ENCODE data around the gene BTBD6.
"Not testable (repeated sequence)": the region's sequence is repeated elsewhere in the genome, so short reads cannot be mapped to it uniquely, and the experiment has no call there.

Gene BTBD6

DNA sequence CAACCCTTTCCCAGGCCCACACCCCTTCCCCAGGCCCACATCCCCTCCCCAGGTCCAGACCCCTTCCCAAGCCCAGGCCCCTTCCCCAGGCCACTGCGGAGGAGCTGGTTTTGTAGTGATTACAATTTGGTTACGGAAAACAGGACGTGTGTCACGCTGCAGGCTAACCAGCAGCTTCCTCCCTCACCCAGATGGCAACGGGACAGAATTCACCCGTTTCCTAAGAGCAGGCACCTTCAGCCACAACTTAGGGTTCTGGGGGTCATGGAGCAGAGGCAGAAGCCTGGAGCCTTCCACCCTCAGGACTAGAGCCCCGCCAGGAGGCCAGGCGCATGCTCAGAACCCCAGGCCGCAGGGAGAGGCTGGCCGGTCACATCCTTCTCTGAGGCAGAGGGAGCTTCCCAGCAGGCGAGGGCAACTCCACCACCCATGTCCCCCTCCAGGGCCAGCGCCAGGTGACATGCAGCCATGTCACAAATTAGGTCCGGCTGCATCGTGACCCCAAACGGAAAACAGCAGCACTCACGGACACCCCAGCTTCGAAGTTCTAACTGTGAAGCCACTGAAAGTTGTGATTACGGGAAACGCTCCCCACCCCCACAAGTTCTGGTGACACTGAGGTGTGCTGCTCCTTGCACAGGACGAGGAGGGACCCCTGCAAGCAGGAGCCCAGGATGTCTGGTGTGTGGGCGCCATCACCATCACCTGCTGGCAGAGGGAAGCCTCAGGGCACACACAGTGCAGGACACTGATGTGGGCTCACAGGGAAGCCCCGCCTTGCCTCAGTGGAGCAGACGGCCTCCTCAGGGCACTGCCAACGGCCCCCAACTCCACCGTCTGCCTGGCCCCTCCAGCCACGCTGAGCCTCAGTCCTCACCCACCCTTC lies 44.7 kb downstream of the BTBD6 start:
- DNase-seq: no peak

- peak in 32 of 58 donors; percentile 7 to 72 (median 48) for DNase-seq
These were observed 45.8 kb downstream of the BTBD6 start for GRCh38 chr14:105294142-105294597.

GRCh38 chr14:105297311-105297710 lies 49.0 kb downstream of the BTBD6 start:
- not testable (repeated sequence) for DNase-seq

DNA sequence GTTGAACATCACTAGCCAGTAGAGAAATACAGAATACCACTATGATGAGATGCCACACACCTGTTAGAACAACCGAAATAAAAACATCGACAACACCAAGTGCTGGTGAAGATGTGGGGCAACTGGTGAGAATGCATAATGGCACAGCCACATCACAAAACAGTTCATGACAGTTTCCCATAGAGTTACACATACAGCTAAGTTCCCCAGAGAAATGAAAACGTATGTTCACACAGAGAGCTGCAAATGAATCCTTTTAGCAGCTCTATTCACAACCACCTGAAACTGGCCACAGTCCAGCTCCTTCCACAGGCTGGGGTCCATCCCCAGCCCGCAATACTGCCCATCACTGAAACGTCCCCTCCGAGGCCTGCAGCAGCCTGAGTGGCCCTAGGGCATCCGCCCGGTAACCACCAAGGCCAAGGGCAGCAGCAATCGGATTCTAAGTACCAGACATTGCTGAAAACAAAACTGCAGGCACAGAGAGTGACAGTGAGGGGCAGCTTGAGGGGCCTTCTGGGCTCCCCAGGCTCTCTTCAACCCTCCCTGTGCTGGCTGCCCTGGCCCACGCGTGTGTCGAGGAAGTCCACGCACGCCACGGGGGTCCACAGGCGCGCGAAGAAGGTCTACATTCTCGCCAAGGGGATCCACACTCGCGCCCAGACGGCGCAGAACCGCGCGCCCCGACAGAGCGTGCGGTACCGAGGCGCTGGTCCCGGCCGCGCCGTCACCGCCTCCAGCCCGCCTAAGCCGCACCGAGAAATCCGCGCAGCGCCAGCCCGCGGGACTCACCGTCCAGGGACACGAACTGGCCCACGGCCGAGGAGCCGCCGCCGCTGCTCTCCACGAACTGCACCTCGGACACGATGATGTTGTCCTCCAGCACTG lies 51.6 kb downstream of the BTBD6 start:
- DNase-seq: peak in 1 of 58 donors; percentile 37
